Astrocyte of the spinal cord (primary cell): ENCODE data around the gene OSGIN1.

Experiments
- DNase-seq: peaks from one replicate; pipeline ENCODE4 v3.0.0; 2011; ENCODE audit warnings: low read depth, low spot score
- H3K4me3 ChIP-seq: 2 replicates; pipeline ENCODE4 v1.5.1; 2011; ENCODE audit warnings: low read depth, mild to moderate bottlenecking, low read length, moderate library complexity
- CTCF ChIP-seq: IDR thresholded peaks from 2 replicates; pipeline ENCODE4 v1.5.1; 2012; ENCODE audit warnings: low read depth, mild to moderate bottlenecking, low read length, inconsistent platforms
- in situ Hi-C: cut with HindIII; loops from 2 replicates; pipeline ENCODE4 v1.10.0; 2017; ENCODE audit warnings: low sequenced_read_pairs

Gene OSGIN1

DNA sequence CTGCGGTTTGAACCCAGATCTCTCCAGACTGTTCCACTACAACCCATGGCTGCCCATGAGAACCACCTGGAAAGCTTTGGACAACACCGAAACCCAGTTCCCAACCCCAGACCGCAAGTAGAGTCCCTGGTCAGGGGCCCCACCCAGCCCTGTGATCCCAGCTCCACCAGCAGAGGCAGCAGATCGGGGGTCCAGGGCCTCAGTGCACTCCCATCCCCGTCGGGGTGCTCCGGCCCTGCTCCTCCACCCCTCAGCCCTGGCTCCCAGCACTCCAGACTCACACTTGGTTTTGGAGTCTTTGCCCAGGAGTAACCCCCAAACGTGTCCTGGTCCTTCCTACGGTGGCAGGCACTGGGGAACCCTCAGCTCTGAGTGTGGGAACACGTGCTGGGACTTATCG is 20.7 kb upstream of the OSGIN1 start:
- DNase-seq, result no peak
- in situ Hi-C loops, result no loop called here
- H3K4me3 ChIP-seq, result no peak overlapping the region
- no peak for TF ChIP-seq CTCF

- TF ChIP-seq CTCF, result no peak
- in situ Hi-C loops, result no loop called here
- H3K4me3 ChIP-seq, result no peak overlapping the region
- DNase-seq, result no peak
Observed at GRCh38 chr16:83932955-83933673, 19.9 kb upstream of the OSGIN1 start.

GRCh38 chr16:83933885-83934683 is 19.0 kb upstream of the OSGIN1 start:
- no peak overlapping the region for H3K4me3 ChIP-seq
- TF ChIP-seq CTCF, result no peak
- in situ Hi-C loops, result no loop called here
- DNase-seq, result no peak

DNA sequence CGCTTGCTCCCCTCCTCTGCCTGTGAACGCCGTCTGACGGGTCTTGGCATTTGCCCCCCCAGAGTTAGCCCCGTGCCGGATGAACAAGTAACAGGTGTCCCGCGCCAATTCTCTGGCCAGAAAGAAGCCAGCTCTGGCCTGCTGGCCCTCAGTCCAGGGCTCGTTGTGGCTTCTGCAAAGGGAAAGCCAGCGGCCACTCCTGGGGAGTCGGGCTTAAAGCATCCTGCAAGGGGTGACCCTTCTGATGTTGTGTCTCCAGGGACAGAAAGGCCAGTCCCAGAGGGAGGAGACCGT is 18.4 kb upstream of the OSGIN1 start:
- no peak for DNase-seq
- H3K4me3 ChIP-seq, result no peak overlapping the region
- in situ Hi-C loops, result no loop called here
- TF ChIP-seq CTCF, result no peak

DNA sequence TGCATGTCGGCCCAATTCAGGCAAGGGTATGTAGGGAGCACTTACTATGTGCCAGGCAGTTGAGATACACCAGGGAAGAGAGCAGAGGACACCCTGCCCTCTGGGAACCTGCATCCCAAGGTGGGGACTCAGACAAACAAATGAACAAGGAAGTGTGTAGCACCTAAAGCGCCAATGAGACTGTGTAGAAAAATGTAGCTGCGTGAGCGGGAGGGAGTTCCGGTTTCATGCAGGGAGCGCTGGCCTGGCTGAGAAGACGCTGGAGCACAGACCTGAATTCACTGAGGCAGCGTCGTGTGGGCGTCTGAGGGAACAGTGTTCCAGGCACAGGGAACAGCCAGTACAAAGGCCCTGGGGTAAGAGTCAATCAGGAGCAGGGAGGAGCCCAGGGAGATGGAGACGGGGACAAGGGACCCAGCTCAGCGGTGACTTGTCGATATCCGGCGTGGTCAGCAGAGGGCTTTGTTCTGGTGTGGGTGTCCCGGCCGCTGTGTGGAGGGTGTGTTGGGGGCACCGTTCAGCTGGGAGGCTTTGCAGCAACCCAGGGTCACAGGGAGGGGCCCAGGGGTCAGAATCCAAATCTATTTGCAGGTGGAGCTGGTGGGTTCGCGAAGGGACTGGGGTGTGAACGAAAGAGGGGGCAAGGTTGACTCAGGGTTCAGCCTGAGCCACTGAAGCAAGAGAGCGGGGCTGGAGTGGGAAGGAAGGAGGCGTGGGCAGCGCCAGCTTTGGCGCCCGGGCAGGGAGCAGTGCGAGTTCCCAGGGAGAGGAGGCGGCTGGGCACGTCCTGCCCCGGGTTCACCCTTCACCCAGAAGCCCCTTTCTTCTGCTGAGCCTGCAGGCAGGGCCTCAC is 17.8 kb upstream of the OSGIN1 start:
- in situ Hi-C loops, result no loop called here
- DNase-seq, result no peak
- TF ChIP-seq CTCF, result no peak
- no peak overlapping the region for H3K4me3 ChIP-seq

DNA sequence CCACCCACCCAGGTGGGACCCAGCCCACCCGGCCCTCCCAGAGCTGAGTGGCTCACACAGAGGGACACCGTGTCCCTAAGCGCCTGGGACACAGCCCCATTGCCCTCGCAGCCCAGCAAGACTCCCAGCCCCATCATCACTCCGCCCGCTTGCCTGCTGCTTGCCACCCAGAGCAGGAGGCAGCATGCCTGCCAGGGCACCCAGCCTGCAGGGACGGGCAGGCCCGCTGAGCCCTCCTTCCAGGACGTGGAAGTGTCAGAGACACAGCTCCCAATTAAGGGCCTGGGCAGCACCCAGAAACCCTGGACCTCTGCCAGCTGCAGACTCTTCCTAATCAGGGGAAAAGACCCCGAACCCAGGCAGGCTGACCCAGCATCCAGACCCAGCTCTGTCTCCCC is 17.2 kb upstream of the OSGIN1 start:
- TF ChIP-seq CTCF, result no peak
- H3K4me3 ChIP-seq, result no peak overlapping the region
- in situ Hi-C loops, result no loop called here
- DNase-seq, result no peak
